ENCODE results near the gene OR8J3. TPM values are rescaled to one million over a fixed set of nuclear protein-coding genes. Genes with fewer than 3 reads are reported as not detected.
"Not testable (repeated sequence)": the region's sequence is repeated elsewhere in the genome, so short reads cannot be mapped to it uniquely, and the experiment has no call there.

Gene OR8J3, protein sequence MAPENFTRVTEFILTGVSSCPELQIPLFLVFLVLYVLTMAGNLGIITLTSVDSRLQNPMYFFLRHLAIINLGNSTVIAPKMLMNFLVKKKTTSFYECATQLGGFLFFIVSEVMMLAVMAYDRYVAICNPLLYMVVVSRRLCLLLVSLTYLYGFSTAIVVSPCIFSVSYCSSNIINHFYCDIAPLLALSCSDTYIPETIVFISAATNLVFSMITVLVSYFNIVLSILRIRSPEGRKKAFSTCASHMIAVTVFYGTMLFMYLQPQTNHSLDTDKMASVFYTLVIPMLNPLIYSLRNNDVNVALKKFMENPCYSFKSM
- not detected for total RNA-seq

GRCh38 chr11:56140151-56140661, at the start of gene OR8J3:
Gene OR8J3, minus strand, starts transcription at chr11:56140201. Its CDS starts 2,483 bp downstream, at chr11:56137718.
- Histone ChIP-seq H3K4me1 (ENCODE audit: control insufficient read depth in 3 of 3, insufficient read depth in 3 of 3, low read length in 3 of 3) (no peaks in the 10 kb centered on the region), H3K27ac (ENCODE audit: low read depth, low read length) (no peak within 1 kb of the TSS), H3K27me3 (ENCODE audit: control insufficient read depth in 3 of 3, insufficient read depth in 3 of 3, low read length in 3 of 3) (no peaks in the 10 kb centered on the region), H3K9ac (ENCODE audit: low read depth in 1 of 3, low read length in 3 of 3) (no peak within 1 kb of the TSS), H3K4me3 (ENCODE audit: low read length in 3 of 3) (no peak within 1 kb of the TSS), H3K36me3 (ENCODE audit: control insufficient read depth in 3 of 3, insufficient read depth in 3 of 3, low read length in 3 of 3) (no peaks in the 10 kb centered on the region), H3K9me3 (ENCODE audit: control insufficient read depth in 3 of 3, low read length in 3 of 3) (no peaks in the 10 kb centered on the region)

- H3K4me3 ChIP-seq (ENCODE audit: low read length in 3 of 3) = no peak overlapping the region
- H3K27me3 ChIP-seq (ENCODE audit: control insufficient read depth in 3 of 3, insufficient read depth in 3 of 3, low read length in 3 of 3) = no peaks in the 10 kb centered on the region
- no peaks in the 10 kb centered on the region for H3K4me1 ChIP-seq (ENCODE audit: control insufficient read depth in 3 of 3, insufficient read depth in 3 of 3, low read length in 3 of 3)
- H3K9ac ChIP-seq (ENCODE audit: low read depth in 1 of 3, low read length in 3 of 3) = no peak overlapping the region
- no peaks in the 10 kb centered on the region for H3K9me3 ChIP-seq (ENCODE audit: control insufficient read depth in 3 of 3, low read length in 3 of 3)
- H3K27ac ChIP-seq (ENCODE audit: low read depth, low read length) = no peak overlapping the region
- H3K36me3 ChIP-seq (ENCODE audit: control insufficient read depth in 3 of 3, insufficient read depth in 3 of 3, low read length in 3 of 3) = no peaks in the 10 kb centered on the region
These were observed 48.6 kb upstream of the OR8J3 start for GRCh38 chr11:56188602-56189001.

GRCh38 chr11:56183459-56183858, 43.5 kb upstream of the OR8J3 start:
- no peak overlapping the region for H3K9ac ChIP-seq (ENCODE audit: low read depth in 1 of 3, low read length in 3 of 3)
- no peak overlapping the region for H3K27ac ChIP-seq (ENCODE audit: low read depth, low read length)
- no peaks in the 10 kb centered on the region for H3K27me3 ChIP-seq (ENCODE audit: control insufficient read depth in 3 of 3, insufficient read depth in 3 of 3, low read length in 3 of 3)
- peaks cover 0 to 8% (median 4%) of the 10 kb centered on the region in 3 donors for H3K9me3 ChIP-seq (ENCODE audit: control insufficient read depth in 3 of 3, low read length in 3 of 3)
- no peaks in the 10 kb centered on the region for H3K36me3 ChIP-seq (ENCODE audit: control insufficient read depth in 3 of 3, insufficient read depth in 3 of 3, low read length in 3 of 3)
- H3K4me3 ChIP-seq (ENCODE audit: low read length in 3 of 3) = no peak overlapping the region
- H3K4me1 ChIP-seq (ENCODE audit: control insufficient read depth in 3 of 3, insufficient read depth in 3 of 3, low read length in 3 of 3) = no peaks in the 10 kb centered on the region

DNA sequence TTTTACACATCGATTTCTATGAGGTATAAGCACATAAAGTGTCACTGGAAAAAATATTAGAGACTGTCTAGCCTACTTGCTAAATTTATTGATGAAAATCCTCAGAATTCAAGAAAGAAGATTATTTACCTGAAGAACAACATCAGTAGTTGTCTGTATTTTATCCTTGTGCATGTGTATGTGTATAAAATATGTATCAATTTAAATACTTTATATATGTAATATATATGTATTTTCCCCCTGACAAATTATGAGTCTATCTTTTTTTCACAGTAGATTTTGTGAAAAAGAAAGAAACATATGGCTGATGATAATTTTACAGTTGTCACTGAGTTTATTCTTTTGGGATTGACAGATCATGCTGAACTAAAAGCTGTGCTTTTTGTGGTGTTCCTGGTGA, 36.3 kb upstream of the OR8J3 start, which contains the start of gene OR5J2:
Gene OR5J2 (plus strand): TSS at position 301 of the 400 bp plus-strand sequence. CDS start 0 bp downstream, at position 301.
- Histone ChIP-seq H3K9ac (ENCODE audit: low read depth in 1 of 3, low read length in 3 of 3) (no peak within 1 kb of the TSS), H3K9me3 (ENCODE audit: control insufficient read depth in 3 of 3, low read length in 3 of 3) (peaks cover 0 to 8% (median 6%) of the 10 kb centered on the region in 3 donors), H3K36me3 (ENCODE audit: control insufficient read depth in 3 of 3, insufficient read depth in 3 of 3, low read length in 3 of 3) (no peaks in the 10 kb centered on the region), H3K27ac (ENCODE audit: low read depth, low read length) (no peak within 1 kb of the TSS), H3K27me3 (ENCODE audit: control insufficient read depth in 3 of 3, insufficient read depth in 3 of 3, low read length in 3 of 3) (no peaks in the 10 kb centered on the region), H3K4me3 (ENCODE audit: low read length in 3 of 3) (no peak within 1 kb of the TSS), H3K4me1 (ENCODE audit: control insufficient read depth in 3 of 3, insufficient read depth in 3 of 3, low read length in 3 of 3) (no peaks in the 10 kb centered on the region)

GRCh38 chr11:56172256-56172830, 32.3 kb upstream of the OR8J3 start:
- H3K36me3 ChIP-seq (ENCODE audit: control insufficient read depth in 3 of 3, insufficient read depth in 3 of 3, low read length in 3 of 3) = no peaks in the 10 kb centered on the region
- H3K27me3 ChIP-seq (ENCODE audit: control insufficient read depth in 3 of 3, insufficient read depth in 3 of 3, low read length in 3 of 3) = no peaks in the 10 kb centered on the region
- H3K9me3 ChIP-seq (ENCODE audit: control insufficient read depth in 3 of 3, low read length in 3 of 3) = peaks cover 0 to 2% (median 0%) of the 10 kb centered on the region in 3 donors
- H3K4me1 ChIP-seq (ENCODE audit: control insufficient read depth in 3 of 3, insufficient read depth in 3 of 3, low read length in 3 of 3) = no peaks in the 10 kb centered on the region
- no peak overlapping the region for H3K9ac ChIP-seq (ENCODE audit: low read depth in 1 of 3, low read length in 3 of 3)
- no peak overlapping the region for H3K4me3 ChIP-seq (ENCODE audit: low read length in 3 of 3)
- H3K27ac ChIP-seq (ENCODE audit: low read depth, low read length) = no peak overlapping the region

DNA sequence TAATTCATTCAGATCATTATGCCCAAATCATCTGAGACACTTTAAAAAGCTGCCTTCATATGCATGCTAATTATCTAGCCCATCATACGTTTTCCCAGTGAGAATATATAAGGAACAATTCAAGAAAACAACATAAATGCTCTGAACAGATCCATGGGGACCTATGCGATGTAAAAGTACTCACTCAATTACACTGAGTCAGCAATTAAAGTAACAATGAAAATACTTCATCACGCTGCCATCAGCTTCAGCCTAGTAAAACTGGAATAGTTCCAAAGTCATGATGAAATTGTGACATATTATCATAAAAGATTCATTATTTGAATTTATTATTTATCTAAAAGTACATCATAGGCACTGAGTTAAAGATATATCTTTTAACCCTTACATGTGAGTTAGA, 23.8 kb upstream of the OR8J3 start:
- Histone ChIP-seq H3K27ac (ENCODE audit: low read depth, low read length) (no peak overlapping the region), H3K9ac (ENCODE audit: low read depth in 1 of 3, low read length in 3 of 3) (no peak overlapping the region), H3K9me3 (ENCODE audit: control insufficient read depth in 3 of 3, low read length in 3 of 3) (no peaks in the 10 kb centered on the region), H3K4me1 (ENCODE audit: control insufficient read depth in 3 of 3, insufficient read depth in 3 of 3, low read length in 3 of 3) (no peaks in the 10 kb centered on the region), H3K36me3 (ENCODE audit: control insufficient read depth in 3 of 3, insufficient read depth in 3 of 3, low read length in 3 of 3) (no peaks in the 10 kb centered on the region), H3K4me3 (ENCODE audit: low read length in 3 of 3) (no peak overlapping the region), H3K27me3 (ENCODE audit: control insufficient read depth in 3 of 3, insufficient read depth in 3 of 3, low read length in 3 of 3) (no peaks in the 10 kb centered on the region)

GRCh38 chr11:56160217-56160616, 20.2 kb upstream of the OR8J3 start, which contains the start of gene OR8K5:
Gene OR8K5, minus strand, starts transcription at chr11:56160317. Its CDS starts 0 bp downstream, at chr11:56160317.
- H3K36me3 ChIP-seq (ENCODE audit: control insufficient read depth in 3 of 3, insufficient read depth in 3 of 3, low read length in 3 of 3) = no peaks in the 10 kb centered on the region
- H3K4me3 ChIP-seq (ENCODE audit: low read length in 3 of 3) = no peak within 1 kb of the TSS
- no peaks in the 10 kb centered on the region for H3K4me1 ChIP-seq (ENCODE audit: control insufficient read depth in 3 of 3, insufficient read depth in 3 of 3, low read length in 3 of 3)
- H3K9ac ChIP-seq (ENCODE audit: low read depth in 1 of 3, low read length in 3 of 3) = no peak within 1 kb of the TSS
- H3K27ac ChIP-seq (ENCODE audit: low read depth, low read length) = no peak within 1 kb of the TSS
- no peaks in the 10 kb centered on the region for H3K27me3 ChIP-seq (ENCODE audit: control insufficient read depth in 3 of 3, insufficient read depth in 3 of 3, low read length in 3 of 3)
- no peaks in the 10 kb centered on the region for H3K9me3 ChIP-seq (ENCODE audit: control insufficient read depth in 3 of 3, low read length in 3 of 3)

DNA sequence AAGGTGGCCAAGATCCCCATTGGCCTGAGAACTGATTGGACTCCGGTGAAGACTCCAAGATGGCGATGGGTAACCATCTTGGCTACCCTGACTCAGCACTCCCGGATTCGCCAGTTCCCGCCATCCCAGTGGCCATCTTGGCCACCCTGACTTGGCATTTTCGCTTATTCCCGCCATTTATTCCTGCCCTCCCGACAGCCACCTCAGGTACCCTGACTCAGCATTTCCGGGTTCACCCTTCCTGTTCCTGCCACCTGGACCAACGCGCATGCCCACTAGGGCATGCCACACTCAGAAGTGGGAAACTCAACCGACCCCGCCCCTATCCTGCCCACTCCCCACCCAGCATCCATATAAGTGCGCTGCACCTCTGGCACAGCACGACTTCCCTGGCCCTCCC, 12.3 kb upstream of the OR8J3 start:
- H3K4me1 ChIP-seq (ENCODE audit: control insufficient read depth in 3 of 3, insufficient read depth in 3 of 3, low read length in 3 of 3) = no peaks in the 10 kb centered on the region
- no peaks in the 10 kb centered on the region for H3K27me3 ChIP-seq (ENCODE audit: control insufficient read depth in 3 of 3, insufficient read depth in 3 of 3, low read length in 3 of 3)
- no peak overlapping the region for H3K9ac ChIP-seq (ENCODE audit: low read depth in 1 of 3, low read length in 3 of 3)
- H3K4me3 ChIP-seq (ENCODE audit: low read length in 3 of 3) = no peak overlapping the region
- no peak overlapping the region for H3K27ac ChIP-seq (ENCODE audit: low read depth, low read length)
- no peaks in the 10 kb centered on the region for H3K36me3 ChIP-seq (ENCODE audit: control insufficient read depth in 3 of 3, insufficient read depth in 3 of 3, low read length in 3 of 3)
- H3K9me3 ChIP-seq (ENCODE audit: control insufficient read depth in 3 of 3, low read length in 3 of 3) = no peaks in the 10 kb centered on the region

- H3K9ac ChIP-seq (ENCODE audit: low read depth in 1 of 3, low read length in 3 of 3) = no peak overlapping the region
- no peak overlapping the region for H3K4me3 ChIP-seq (ENCODE audit: low read length in 3 of 3)
- no peaks in the 10 kb centered on the region for H3K36me3 ChIP-seq (ENCODE audit: control insufficient read depth in 3 of 3, insufficient read depth in 3 of 3, low read length in 3 of 3)
- no peaks in the 10 kb centered on the region for H3K4me1 ChIP-seq (ENCODE audit: control insufficient read depth in 3 of 3, insufficient read depth in 3 of 3, low read length in 3 of 3)
- no peaks in the 10 kb centered on the region for H3K9me3 ChIP-seq (ENCODE audit: control insufficient read depth in 3 of 3, low read length in 3 of 3)
- H3K27ac ChIP-seq (ENCODE audit: low read depth, low read length) = no peak overlapping the region
- H3K27me3 ChIP-seq (ENCODE audit: control insufficient read depth in 3 of 3, insufficient read depth in 3 of 3, low read length in 3 of 3) = no peaks in the 10 kb centered on the region
These were observed 11.4 kb upstream of the OR8J3 start for GRCh38 chr11:56151376-56151775.

DNA sequence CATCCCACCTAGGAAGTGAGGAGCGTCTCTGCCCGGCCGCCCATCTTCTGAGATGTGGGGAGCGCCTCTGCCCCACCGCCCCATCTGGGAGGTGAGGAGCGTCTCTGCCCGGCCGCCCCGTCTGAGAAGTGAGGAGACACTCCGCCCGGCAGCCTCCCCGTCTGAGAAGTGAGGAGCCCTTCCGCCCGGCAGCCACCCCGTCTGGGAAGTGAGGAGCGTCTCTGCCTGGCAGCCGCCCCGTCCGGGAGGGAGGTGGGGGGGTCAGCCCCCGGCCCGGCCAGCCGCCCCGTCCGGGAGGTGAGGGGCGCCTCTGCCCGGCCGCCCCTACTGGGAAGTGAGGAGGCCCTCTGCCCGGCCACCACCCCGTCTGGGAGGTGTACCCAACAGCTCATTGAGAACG, 3.7 kb upstream of the OR8J3 start:
- not testable (repeated sequence) for H3K27ac ChIP-seq (ENCODE audit: low read depth, low read length); H3K4me3 ChIP-seq (ENCODE audit: low read length in 3 of 3); H3K9me3 ChIP-seq (ENCODE audit: control insufficient read depth in 3 of 3, low read length in 3 of 3); H3K9ac ChIP-seq (ENCODE audit: low read depth in 1 of 3, low read length in 3 of 3); H3K36me3 ChIP-seq (ENCODE audit: control insufficient read depth in 3 of 3, insufficient read depth in 3 of 3, low read length in 3 of 3); H3K4me1 ChIP-seq (ENCODE audit: control insufficient read depth in 3 of 3, insufficient read depth in 3 of 3, low read length in 3 of 3); H3K27me3 ChIP-seq (ENCODE audit: control insufficient read depth in 3 of 3, insufficient read depth in 3 of 3, low read length in 3 of 3)
